ENCODE data around the gene KLC1. TPM values are rescaled to one million over a fixed set of nuclear protein-coding genes. Genes with fewer than 3 reads are reported as not detected.

The KLC1 gene
- total RNA-seq (2014; rRNA removed): 258 and 283 TPM in 2 replicates
- polyA plus RNA-seq (2012): 86.7 TPM

GRCh38 chr14:103628684-103629502 lies at the start of gene KLC1:
Gene KLC1 (plus strand): TSS chr14:103629211. CDS start chr14:103654565, 25,354 bp downstream.
- DNase-seq (ENCODE audit: low read depth): peak; percentile 71

GRCh38 chr14:103581206-103581605 lies 47.8 kb upstream of the KLC1 start:
- no peak for DNase-seq (ENCODE audit: low read depth)

GRCh38 chr14:103581954-103582703 lies 46.9 kb upstream of the KLC1 start:
- DNase-seq (ENCODE audit: low read depth): no peak

GRCh38 chr14:103584326-103584915 lies 44.6 kb upstream of the KLC1 start:
- DNase-seq (ENCODE audit: low read depth): no peak

DNA sequence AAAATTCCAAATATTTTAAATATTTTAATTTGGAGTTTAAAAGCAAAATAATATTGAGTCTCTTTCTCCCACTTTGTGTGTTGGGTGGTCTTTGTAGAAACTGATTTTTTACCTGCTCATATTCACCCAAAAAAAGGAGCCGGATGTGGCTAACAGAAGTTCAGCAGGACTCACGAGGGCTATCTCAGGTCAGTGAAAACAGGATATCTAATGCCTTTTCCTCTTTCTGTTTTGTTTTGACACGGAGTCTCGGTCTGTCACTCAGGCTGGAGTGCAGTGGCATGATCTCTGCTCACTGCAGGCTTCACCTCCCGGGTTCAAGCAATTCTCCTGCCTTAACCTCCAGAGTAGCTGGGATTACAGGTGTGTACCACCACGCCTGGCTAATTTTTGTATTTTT lies 35.4 kb upstream of the KLC1 start:
- no peak for DNase-seq (ENCODE audit: low read depth)

GRCh38 chr14:103594265-103594664 lies 34.7 kb upstream of the KLC1 start:
- DNase-seq (ENCODE audit: low read depth): peak; percentile 13

DNA sequence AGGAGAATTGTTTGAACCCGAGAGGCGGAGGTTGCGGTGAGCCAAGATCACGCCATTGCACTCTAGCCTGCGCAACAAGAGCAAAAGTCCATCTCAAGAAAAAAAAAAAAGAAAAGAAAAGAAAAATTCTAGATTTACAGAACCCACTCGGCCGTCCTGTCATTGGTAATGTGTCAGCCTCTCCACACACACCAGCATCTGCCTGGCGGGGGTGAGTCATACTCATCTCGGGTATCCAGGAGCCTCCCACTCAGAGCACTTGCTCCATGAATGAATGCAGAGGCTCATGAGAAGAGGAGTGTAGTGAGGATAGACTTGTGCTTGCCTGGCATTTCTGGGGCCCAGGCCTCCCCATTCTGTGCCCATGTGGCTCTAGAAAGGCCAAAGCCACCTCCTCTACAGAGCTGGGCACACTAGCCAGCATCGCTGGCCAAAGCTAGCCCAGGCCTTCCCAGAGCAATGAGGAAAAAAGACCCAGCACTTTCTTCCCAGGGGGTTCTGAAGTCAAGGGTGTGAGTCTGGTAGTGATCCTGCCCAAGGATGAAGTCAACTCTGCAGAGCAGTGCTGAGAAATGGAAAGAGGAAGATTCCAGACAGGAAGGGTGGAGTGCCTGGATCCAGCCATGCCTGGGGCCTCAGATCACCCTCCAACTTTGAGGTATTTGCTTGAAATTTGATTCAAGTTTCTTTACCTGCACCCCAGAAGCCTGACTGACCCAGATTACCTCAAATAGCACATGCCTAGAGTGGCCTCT lies 31.2 kb upstream of the KLC1 start:
- DNase-seq (ENCODE audit: low read depth): peak; percentile 90

- no peak for DNase-seq (ENCODE audit: low read depth)
These were observed 28.5 kb upstream of the KLC1 start for GRCh38 chr14:103600503-103600902.

GRCh38 chr14:103604620-103605019 lies 24.4 kb upstream of the KLC1 start:
- DNase-seq (ENCODE audit: low read depth): no peak

DNA sequence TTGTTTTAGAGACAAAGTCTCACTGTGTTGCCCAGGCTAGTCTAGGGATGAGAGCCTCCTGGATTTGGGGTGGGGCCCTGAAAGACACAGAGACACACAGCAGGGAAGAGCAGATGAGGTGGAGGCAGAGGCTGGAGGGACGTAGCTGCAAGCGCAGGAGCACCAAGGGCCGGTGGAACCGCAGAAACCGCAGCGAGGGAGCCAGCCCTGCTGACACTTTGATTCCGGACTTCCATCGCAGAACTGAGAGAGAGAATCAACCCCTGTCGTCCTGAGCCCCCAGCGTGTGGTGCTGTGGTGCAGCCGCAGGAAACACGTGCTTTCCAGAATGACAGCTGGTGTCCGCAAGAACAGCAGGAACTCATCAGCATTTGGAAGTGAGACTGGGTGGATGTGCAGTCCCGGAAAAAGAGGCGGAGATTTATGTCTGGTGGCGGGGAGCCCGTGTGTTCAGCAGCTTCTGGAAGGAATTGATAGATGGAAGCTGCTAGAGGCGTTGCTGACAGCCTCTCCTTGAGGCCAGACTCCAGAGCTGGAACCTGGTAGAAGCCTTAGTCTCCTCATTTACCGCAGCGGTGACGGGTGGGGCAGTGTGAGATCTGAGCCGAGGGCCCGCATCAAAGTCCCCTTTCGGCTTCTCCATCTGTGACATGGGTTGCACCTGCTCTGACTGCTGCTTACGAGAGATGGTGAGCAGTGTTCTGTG lies 21.9 kb upstream of the KLC1 start:
- peak; percentile 93 for DNase-seq (ENCODE audit: low read depth)

GRCh38 chr14:103607822-103608221 lies 21.2 kb upstream of the KLC1 start:
- DNase-seq (ENCODE audit: low read depth): no peak

- peak; percentile 37 for DNase-seq (ENCODE audit: low read depth)
These were observed 19.9 kb upstream of the KLC1 start for GRCh38 chr14:103609081-103609480.

DNA sequence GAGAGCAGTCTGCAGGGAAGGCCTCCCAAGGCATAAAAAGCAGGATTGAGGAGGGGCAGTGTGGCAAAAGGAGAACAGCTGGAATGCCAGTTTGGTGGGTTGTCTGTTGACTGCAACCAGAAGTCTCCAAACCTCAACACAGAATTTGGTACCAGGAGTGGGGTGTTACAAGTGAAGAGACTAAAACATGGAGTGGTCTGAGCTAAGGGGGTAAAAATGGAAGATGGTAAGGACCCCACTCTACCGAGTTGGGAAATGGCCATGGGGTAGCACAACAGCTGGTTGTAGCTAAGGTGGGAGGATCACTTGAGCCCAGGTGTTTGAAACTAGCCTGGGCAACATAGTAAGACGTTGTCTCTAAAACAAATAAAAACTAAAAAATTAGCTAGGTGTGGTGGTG lies 17.8 kb upstream of the KLC1 start:
- no peak for DNase-seq (ENCODE audit: low read depth)

- no peak for DNase-seq (ENCODE audit: low read depth)
These were observed 15.5 kb upstream of the KLC1 start for GRCh38 chr14:103613517-103613916.

DNA sequence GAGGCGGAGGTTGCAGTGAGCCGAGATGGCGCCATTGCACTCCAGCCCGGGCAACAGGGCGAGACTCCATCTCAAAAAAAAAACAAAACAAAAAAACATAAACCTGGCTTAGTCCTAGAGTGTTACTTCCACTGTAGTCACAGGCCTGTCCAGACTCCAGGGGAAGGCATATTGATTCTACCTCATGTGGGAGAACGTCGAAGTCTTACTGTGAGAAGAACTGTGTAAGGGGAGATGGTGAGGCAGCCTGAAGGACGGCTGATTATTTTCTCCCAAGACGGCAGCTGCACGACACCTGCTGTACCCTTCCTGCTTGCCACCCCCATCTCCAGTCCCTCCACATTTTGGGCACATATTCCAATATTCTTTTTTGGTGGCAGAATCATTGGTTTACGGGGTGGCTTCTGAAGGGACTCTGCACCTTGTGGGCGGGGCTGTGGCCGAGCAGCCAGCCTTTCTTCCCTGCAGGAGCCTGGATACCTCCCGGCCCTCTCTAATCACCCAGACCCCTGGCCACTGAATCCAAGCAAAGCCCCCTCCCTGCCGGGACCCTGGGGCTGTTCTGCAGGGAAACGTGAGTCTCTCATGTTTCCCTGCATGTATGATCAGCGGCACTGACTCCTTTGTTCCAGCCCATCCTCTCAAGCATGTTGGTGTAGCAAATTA lies 12.2 kb upstream of the KLC1 start:
- DNase-seq (ENCODE audit: low read depth): no peak

GRCh38 chr14:103619057-103619456 lies 10.0 kb upstream of the KLC1 start:
- DNase-seq (ENCODE audit: low read depth): peak; percentile 52

GRCh38 chr14:103621860-103622259 lies 7.2 kb upstream of the KLC1 start:
- no peak for DNase-seq (ENCODE audit: low read depth)

GRCh38 chr14:103623308-103623707 lies 5.7 kb upstream of the KLC1 start:
- no peak for DNase-seq (ENCODE audit: low read depth)

DNA sequence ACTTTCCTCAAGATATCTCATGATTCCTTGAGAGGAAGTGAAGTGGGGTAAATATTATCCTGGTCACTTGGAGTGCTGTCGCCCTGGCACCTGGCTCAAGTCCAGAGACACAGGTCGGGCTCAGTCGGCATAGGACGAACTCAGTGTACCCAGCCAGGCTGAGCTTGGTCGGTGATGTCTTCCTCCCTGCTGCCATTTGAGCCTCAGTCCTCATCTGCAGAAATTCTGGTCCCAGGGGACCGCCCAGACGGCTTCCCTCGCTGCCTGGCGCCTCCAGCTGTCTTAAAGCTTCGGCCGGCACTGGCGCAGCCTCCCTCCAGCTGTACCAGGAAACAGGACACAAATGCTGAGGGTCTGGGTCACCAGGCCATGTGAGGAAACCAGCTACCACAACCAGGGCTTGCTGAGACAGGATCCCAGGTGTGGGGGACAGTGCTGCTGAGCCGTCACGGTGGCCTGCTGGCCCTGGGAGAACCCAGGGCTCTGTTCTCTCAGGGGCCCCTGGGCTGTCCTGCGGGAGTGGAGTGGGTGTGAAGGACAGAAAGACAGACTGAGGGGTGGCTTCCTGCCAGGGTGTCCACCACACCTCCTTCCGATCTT lies 5.0 kb upstream of the KLC1 start:
- DNase-seq (ENCODE audit: low read depth): peak; percentile 44

DNA sequence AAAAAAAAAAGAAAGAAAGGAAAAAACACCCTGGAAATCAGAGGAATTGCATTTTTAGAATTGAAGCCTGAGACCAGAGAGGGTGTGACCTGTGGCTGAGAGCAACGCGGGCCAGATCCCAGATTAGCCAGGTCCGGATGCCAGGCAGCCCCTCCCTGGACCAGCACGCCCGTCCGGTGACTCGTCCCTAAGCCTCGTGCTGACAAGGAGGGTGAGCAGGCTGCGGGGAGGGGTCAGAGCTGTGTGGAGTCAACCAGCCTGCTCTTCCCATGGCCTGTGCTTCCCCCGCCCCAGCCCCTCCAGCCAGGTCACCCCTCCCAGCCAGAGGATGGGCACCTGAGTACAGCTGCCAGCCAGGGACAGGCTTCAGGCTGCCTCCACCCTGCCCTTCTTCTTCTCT lies 4.2 kb upstream of the KLC1 start:
- peak; percentile 71 for DNase-seq (ENCODE audit: low read depth)
